Thoracic aorta (tissue), 2 donors: Measurements from ENCODE around the gene CTTN. TPM values are rescaled to one million over a fixed set of nuclear protein-coding genes. Genes with fewer than 3 reads are reported as not detected.
A peak's percentile ranks its signal among the peaks of the same experiment; 100 is the strongest.

Experiments
- ATAC-seq: fragments of 150-250 bp; one replicate; pipeline ENCODE4 v1.8.0; 2017; ENCODE audit warnings: low read depth; ENCODE audit not compliant: insufficient number of reproducible peaks, low FRiP score
- DNase-seq: peaks from one replicate; pipeline ENCODE4 v3.0.0-alpha.2; 2020; ENCODE audit warnings: low spot score
- H3K27ac ChIP-seq, 2 donors: fragments of 200-600 bp; sonication (generic); 1 replicate in 1 of 2; 2 replicates in 1 of 2; pipeline ENCODE4 v1.5.1; 2016; ENCODE audit warnings: mild to moderate bottlenecking in 2 of 2, moderate library complexity in 2 of 2
- H3K27me3 ChIP-seq: fragments of 200-600 bp; sonication (generic); replicated peaks from 2 replicates; pipeline ENCODE4 v1.6.0; 2016; ENCODE audit warnings: mild to moderate bottlenecking; ENCODE audit not compliant: insufficient read depth
- H3K36me3 ChIP-seq: fragments of 200-600 bp; sonication (generic); one replicate; pipeline ENCODE4 v1.5.1; 2016
- H3K4me1 ChIP-seq, 2 donors: fragments of 200-600 bp; sonication (generic); 1 replicate in 1 of 2; 2 replicates in 1 of 2; pipeline versions ENCODE4 v1.5.1 to v1.6.0; 2016; ENCODE audit warnings: low read depth in 2 of 2, mild to moderate bottlenecking in 1 of 2; ENCODE audit not compliant: control insufficient read depth in 1 of 2
- H3K4me3 ChIP-seq: fragments of 200-600 bp; sonication (generic); 2 replicates; pipeline ENCODE4 v1.5.1; 2016; ENCODE audit warnings: mild to moderate bottlenecking
- H3K9me3 ChIP-seq: fragments of 200-600 bp; sonication (generic); 2 replicates; pipeline ENCODE4 v1.5.1; 2016
- CTCF ChIP-seq: fragments of 200-600 bp; sonication (generic); IDR thresholded peaks from one replicate; pipeline ENCODE4 v1.5.1; 2019; ENCODE audit warnings: antibody characterized with exemption
- total RNA-seq, 2 donors: library from RNA; depleted of rRNA; stranded (reverse); fragments of >200 nt; gene quantifications; one replicate each; pipeline versions ENCODE4 v1.1.0 to v1.2.3, GENCODE V29; 2016

The CTTN gene
- total RNA-seq, 2 donors from 2014 or later = 415 to 578 TPM

DNA sequence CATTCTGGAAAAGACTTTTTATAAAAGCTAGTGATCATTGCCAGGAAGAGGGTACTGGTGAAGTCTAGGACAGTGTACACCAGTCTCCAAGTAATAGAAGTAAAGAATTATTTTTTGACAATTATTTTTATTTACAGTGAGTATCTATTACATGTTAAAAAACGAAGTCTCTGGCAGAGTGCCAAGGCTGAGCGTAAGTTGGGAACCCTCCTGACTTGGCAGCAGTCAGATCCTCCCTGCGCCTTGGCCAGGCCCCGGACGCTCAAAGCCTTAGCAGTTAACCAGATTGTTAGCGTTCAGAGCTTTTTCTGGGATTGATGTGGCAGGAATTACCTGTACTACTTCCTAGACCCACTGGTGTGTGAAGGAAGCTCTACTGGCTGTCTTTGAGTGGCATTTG, 38.1 kb upstream of the CTTN start:
- ATAC-seq (no peak), DNase-seq (no peak)
- Histone ChIP-seq H3K9me3 (no peaks in the 10 kb centered on the region), H3K27me3 (no peaks in the 10 kb centered on the region), H3K4me1 (peaks cover 10 to 45% of the 10 kb centered on the region in 2 donors), H3K36me3 (peaks cover 21% of the 10 kb centered on the region), H3K4me3 (no peak overlapping the region), H3K27ac (no peak overlapping the region)
- TF ChIP-seq CTCF = no peak

- Histone ChIP-seq H3K9me3 (no peaks in the 10 kb centered on the region), H3K27ac (peak overlapping the region; percentile 70 to 75), H3K27me3 (no peaks in the 10 kb centered on the region), H3K36me3 (peaks cover 12% of the 10 kb centered on the region), H3K4me1 (peaks cover 10 to 41% of the 10 kb centered on the region in 2 donors), H3K4me3 (peak overlapping the region; percentile 1)
- ATAC-seq (peak; percentile 40), DNase-seq (no peak)
- TF ChIP-seq CTCF = no peak
These were observed 34.2 kb upstream of the CTTN start for GRCh38 chr11:70364178-70364577.

DNA sequence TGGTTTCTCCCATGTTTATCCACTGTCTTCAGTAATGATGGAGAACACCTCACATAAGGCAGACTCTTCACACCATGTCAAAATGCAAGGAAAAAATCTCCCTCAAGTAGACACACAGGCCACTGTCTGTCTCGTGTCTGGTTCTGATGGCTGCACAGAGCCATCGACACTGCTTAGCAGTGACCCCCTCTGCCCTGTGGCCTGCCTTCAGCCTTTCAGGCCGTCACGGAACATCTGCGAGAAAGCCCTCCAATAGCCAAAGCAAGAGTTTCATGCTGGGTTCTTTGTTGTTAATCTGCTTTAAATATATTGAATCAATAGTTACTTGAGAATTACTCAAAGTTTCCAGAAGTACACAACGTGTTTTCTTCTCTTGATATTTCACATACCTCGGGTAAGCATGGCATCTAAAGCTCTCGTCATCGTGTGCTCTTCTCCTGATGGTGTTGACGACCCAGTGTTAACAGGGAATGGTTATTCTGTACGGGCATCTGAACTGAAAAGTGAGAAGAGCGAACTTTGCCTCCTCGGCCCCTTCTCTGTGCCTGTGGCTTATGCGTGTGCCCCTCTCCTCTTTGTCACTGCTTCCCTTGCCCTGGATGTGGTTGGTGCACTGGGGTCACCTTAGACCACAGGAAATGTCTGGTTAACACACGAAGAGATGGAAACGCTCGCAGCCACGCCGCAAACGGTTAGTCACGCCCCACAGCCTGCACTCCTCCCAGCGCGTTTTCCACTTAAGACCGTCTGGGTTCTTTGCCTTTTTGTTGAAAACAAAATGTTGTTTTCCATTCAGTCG, 33.4 kb upstream of the CTTN start:
- H3K27me3 ChIP-seq = no peaks in the 10 kb centered on the region
- no peak for ATAC-seq
- peak overlapping the region; percentile 70 to 75 for H3K27ac ChIP-seq
- no peaks in the 10 kb centered on the region for H3K9me3 ChIP-seq
- H3K36me3 ChIP-seq = peaks cover 12% of the 10 kb centered on the region
- no peak for TF ChIP-seq CTCF
- peaks cover 10 to 36% of the 10 kb centered on the region in 2 donors for H3K4me1 ChIP-seq
- DNase-seq = no peak
- H3K4me3 ChIP-seq = peak overlapping the region; percentile 27

- H3K27me3 ChIP-seq = no peaks in the 10 kb centered on the region
These were observed 32.8 kb upstream of the CTTN start for GRCh38 chr11:70365544-70365927.

DNA sequence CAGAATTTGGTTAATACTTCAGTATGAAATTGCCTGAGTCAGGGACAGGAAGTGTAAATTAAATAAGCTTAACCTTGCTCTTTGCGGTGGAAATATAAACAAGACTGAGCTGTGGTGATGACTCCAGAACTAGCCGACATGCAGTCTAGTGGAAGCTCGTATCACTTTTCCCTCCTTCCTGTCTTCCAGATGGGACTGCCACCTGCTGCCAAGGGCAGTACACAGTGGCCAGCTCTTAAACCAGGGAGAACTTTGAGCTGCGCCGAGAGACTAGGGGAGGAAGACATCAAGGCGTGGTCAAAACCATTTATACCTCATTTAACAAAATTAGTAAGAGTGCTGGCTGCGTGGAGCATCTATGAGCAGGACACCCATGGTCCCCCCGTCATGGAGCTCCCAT, 31.3 kb upstream of the CTTN start:
- TF ChIP-seq CTCF = no peak
- Histone ChIP-seq H3K27ac (no peak overlapping the region), H3K27me3 (no peaks in the 10 kb centered on the region), H3K9me3 (no peaks in the 10 kb centered on the region), H3K4me1 (peaks cover 10 to 31% of the 10 kb centered on the region in 2 donors), H3K36me3 (peaks cover 9% of the 10 kb centered on the region), H3K4me3 (no peak overlapping the region)
- ATAC-seq (no peak), DNase-seq (no peak)

More at GRCh38 chr11:70365544-70365927, 32.8 kb upstream of the CTTN start:
- H3K4me3 ChIP-seq = no peak overlapping the region
- ATAC-seq = no peak
- no peak overlapping the region for H3K27ac ChIP-seq
- DNase-seq = no peak
- no peak for TF ChIP-seq CTCF
- H3K9me3 ChIP-seq = no peaks in the 10 kb centered on the region
- peaks cover 10 to 31% of the 10 kb centered on the region in 2 donors for H3K4me1 ChIP-seq
- peaks cover 12% of the 10 kb centered on the region for H3K36me3 ChIP-seq
